HEK293 (cell line): ENCODE measurements around the gene EVA1B.

Source experiments
- CTCF ChIA-PET: fragments of 350-600 bp; formaldehyde crosslinking; extraction: SDS; loops from one replicate; lab custom pipeline; 2021; ENCODE audit warnings: antibody characterized with exemption; lab: Yijun Ruan, JAX
- POLR2A ChIA-PET: fragments of 300-600 bp; formaldehyde crosslinking; extraction: SDS; loops from one replicate; lab custom pipeline; 2020; ENCODE audit warnings: antibody characterized with exemption, inconsistent platforms; lab: Yijun Ruan, JAX
- H3K27ac ChIP-seq: fragments of 200-500 bp; sonication (Bioruptor generic); 2 replicates; pipeline ENCODE4 v1.5.1; 2014; ENCODE audit warnings: low read depth, low read length, control low read depth, inconsistent platforms; ENCODE audit errors: extremely low read depth
- H3K36me3 ChIP-seq, 2 experiments: fragments of 200-500 bp in 1 of 2; sonication (Bioruptor generic) in 1 of 2; 1 replicate in 1 of 2; 2 replicates in 1 of 2; pipeline ENCODE4 v1.5.1; 2014 to 2017; ENCODE audit warnings: inconsistent platforms in 2 of 2, low read length in 2 of 2; ENCODE audit not compliant: control insufficient read depth in 2 of 2, insufficient read depth in 1 of 2
- H3K4me1 ChIP-seq: fragments of 200-500 bp; sonication (Bioruptor generic); 2 replicates; pipeline ENCODE4 v1.5.1; 2014; ENCODE audit warnings: mild to moderate bottlenecking, low read length, inconsistent platforms; ENCODE audit not compliant: control insufficient read depth, insufficient read depth
- H3K4me3 ChIP-seq: 2 replicates; pipeline ENCODE4 v1.5.1; 2011; ENCODE audit warnings: low read depth, mild to moderate bottlenecking, control low read depth, low read length, moderate library complexity
- H3K9me3 ChIP-seq: fragments of 200-500 bp; sonication (Bioruptor generic); 2 replicates; pipeline ENCODE4 v1.5.1; 2014; ENCODE audit warnings: low read depth, low read length, inconsistent platforms; ENCODE audit not compliant: control insufficient read depth, insufficient read depth
- CTCF ChIP-seq: fragments of 450-650 bp; formaldehyde crosslinking; IDR thresholded peaks from 2 replicates; pipeline ENCODE4 v1.5.1; 2016; ENCODE audit warnings: missing biosample characterization, missing genetic modification characterization
- GLIS2 ChIP-seq: fragments of 450-650 bp; formaldehyde crosslinking; IDR thresholded peaks from 2 replicates; pipeline ENCODE4 v1.5.1; 2016; ENCODE audit warnings: missing biosample characterization, missing genetic modification characterization
- HIC1 ChIP-seq: fragments of 450-650 bp; formaldehyde crosslinking; IDR thresholded peaks from 2 replicates; pipeline ENCODE4 v1.5.1; 2016; ENCODE audit warnings: missing biosample characterization, missing genetic modification characterization
- KLF10 ChIP-seq: fragments of 450-650 bp; IDR thresholded peaks from 2 replicates; pipeline ENCODE4 v1.5.1; 2018; ENCODE audit warnings: missing biosample characterization, mild to moderate bottlenecking, missing genetic modification characterization
- PATZ1 ChIP-seq: fragments of 450-650 bp; formaldehyde crosslinking; IDR thresholded peaks from 2 replicates; pipeline ENCODE4 v1.5.1; 2016; ENCODE audit warnings: missing biosample characterization, missing genetic modification characterization
- SP2 ChIP-seq: fragments of 450-650 bp; formaldehyde crosslinking; IDR thresholded peaks from 2 replicates; pipeline ENCODE4 v1.5.1; 2016; ENCODE audit warnings: missing biosample characterization, missing genetic modification characterization
- SP3 ChIP-seq: fragments of 450-650 bp; formaldehyde crosslinking; IDR thresholded peaks from 2 replicates; pipeline ENCODE4 v1.5.1; 2016; ENCODE audit warnings: missing biosample characterization, missing genetic modification characterization
- TRIM28 ChIP-seq: IDR thresholded peaks from 2 replicates; pipeline ENCODE4 v1.6.1; 2011; ENCODE audit warnings: low read length, control low read depth, borderline replicate concordance
- ZBTB7A ChIP-seq: fragments of 450-650 bp; formaldehyde crosslinking; IDR thresholded peaks from 2 replicates; pipeline ENCODE4 v1.5.1; 2016; ENCODE audit warnings: low read depth, missing biosample characterization, missing genetic modification characterization
- ZFHX2 ChIP-seq: fragments of 450-650 bp; formaldehyde crosslinking; conservative IDR thresholded peaks from 2 replicates; pipeline ENCODE4 v1.5.1; 2016; ENCODE audit warnings: missing biosample characterization, missing genetic modification characterization
- ZFP37 ChIP-seq: fragments of 450-650 bp; formaldehyde crosslinking; IDR thresholded peaks from 2 replicates; pipeline ENCODE4 v1.5.1; 2016; ENCODE audit warnings: missing biosample characterization, missing genetic modification characterization
- ZNF140 ChIP-seq: fragments of 450-650 bp; formaldehyde crosslinking; IDR thresholded peaks from 2 replicates; pipeline ENCODE4 v1.5.1; 2016; ENCODE audit warnings: missing biosample characterization, missing genetic modification characterization
- ZNF146 ChIP-seq: fragments of 450-650 bp; formaldehyde crosslinking; IDR thresholded peaks from 2 replicates; pipeline ENCODE4 v1.5.1; 2016; ENCODE audit warnings: missing biosample characterization, missing genetic modification characterization
- ZNF157 ChIP-seq: fragments of 450-650 bp; formaldehyde crosslinking; IDR thresholded peaks from 2 replicates; pipeline ENCODE4 v1.5.1; 2016; ENCODE audit warnings: missing biosample characterization, missing genetic modification characterization
- ZNF2 ChIP-seq: fragments of 450-650 bp; formaldehyde crosslinking; IDR thresholded peaks from 2 replicates; pipeline ENCODE4 v1.5.1; 2016; ENCODE audit warnings: missing biosample characterization, missing genetic modification characterization
- ZNF211 ChIP-seq: fragments of 450-650 bp; formaldehyde crosslinking; IDR thresholded peaks from 2 replicates; pipeline ENCODE4 v1.5.1; 2016; ENCODE audit warnings: low read depth, missing biosample characterization, missing genetic modification characterization
- ZNF398 ChIP-seq: fragments of 450-650 bp; formaldehyde crosslinking; IDR thresholded peaks from 2 replicates; pipeline ENCODE4 v1.5.1; 2017; ENCODE audit warnings: missing biosample characterization, missing genetic modification characterization
- ZNF416 ChIP-seq: fragments of 450-650 bp; formaldehyde crosslinking; IDR thresholded peaks from 2 replicates; pipeline ENCODE4 v1.5.1; 2016; ENCODE audit warnings: missing biosample characterization, missing genetic modification characterization
- ZNF501 ChIP-seq: fragments of 450-650 bp; formaldehyde crosslinking; IDR thresholded peaks from 2 replicates; pipeline ENCODE4 v1.5.1; 2016; ENCODE audit warnings: missing biosample characterization, missing genetic modification characterization
- ZNF555 ChIP-seq: fragments of 450-650 bp; formaldehyde crosslinking; conservative IDR thresholded peaks from 2 replicates; pipeline ENCODE4 v1.5.1; 2017; ENCODE audit warnings: missing biosample characterization, mild to moderate bottlenecking, missing genetic modification characterization, inconsistent platforms
- ZNF629 ChIP-seq: fragments of 450-650 bp; formaldehyde crosslinking; IDR thresholded peaks from 2 replicates; pipeline ENCODE4 v1.5.1; 2017; ENCODE audit warnings: missing biosample characterization, missing genetic modification characterization
- ZNF747 ChIP-seq: fragments of 450-650 bp; formaldehyde crosslinking; IDR thresholded peaks from 2 replicates; pipeline ENCODE4 v1.5.1; 2016; ENCODE audit warnings: missing biosample characterization, missing genetic modification characterization
- ZNF792 ChIP-seq: fragments of 450-650 bp; formaldehyde crosslinking; IDR thresholded peaks from 2 replicates; pipeline ENCODE4 v1.5.1; 2016; ENCODE audit warnings: missing biosample characterization, missing genetic modification characterization

The EVA1B gene

GRCh38 chr1:36306902-36307456, 16.5 kb downstream of the EVA1B start (continued):
- TF ChIP-seq CTCF (tag by site-specific recombination) (0 out of 2 replicates have a peak, but pooled peaks have one; percentile 43), ZNF747 (tag by site-specific recombination) (no peak)

GRCh38 chr1:36306210-36306901, 17.1 kb downstream of the EVA1B start, which contains the start of gene SH3D21:
TSS of gene SH3D21 (plus strand) at chr1:36306368. CDS start at chr1:36306421, 53 bp downstream.
- Histone ChIP-seq H3K36me3 (peaks cover 1 to 78% of the 10 kb centered on the region in 2 experiments; a peak in 2 of 3 replicates), H3K4me3 (peak within 1 kb of the TSS; percentile 53), H3K9me3 (no peaks in the 10 kb centered on the region), H3K27ac (peak within 1 kb of the TSS; percentile 75; the same call in 1 of the 2 replicates), H3K4me1 (no peaks in the 10 kb centered on the region)
- ChIA-PET POLR2A (interaction anchor here (0.7 to 2.4 kb wide), 9 partner anchors 8 to 157 kb away, joined by 3 to 11 read pairs (median 5); partner anchors contain the start of genes EVA1B, LSM10 and TRAPPC3), CTCF (interaction anchor here (0.6 to 1.1 kb wide), 3 partner anchors 21 to 103 kb away, joined by 3 to 7 read pairs (median 7); no protein-coding TSS in a partner anchor)
- peak; percentile 53; the same call in 1 of the 2 replicates for TF ChIP-seq ZNF2 (tag by site-specific recombination)
- TF ChIP-seq ZNF140 (tag by site-specific recombination): no peak
- TF ChIP-seq SP3: peak; percentile 76
- TF ChIP-seq ZNF146: no peak
- TF ChIP-seq ZNF416 (tag by site-specific recombination): no peak
- TF ChIP-seq HIC1 (tag by site-specific recombination): peak; percentile 39; the same call in 1 of the 2 replicates
- TF ChIP-seq ZFHX2 (tag by site-specific recombination): peak; percentile 89
- no peak for TF ChIP-seq ZNF555 (tag by site-specific recombination)
- peak; percentile 59; the same call in 1 of the 2 replicates for TF ChIP-seq ZBTB7A
- no peak for TF ChIP-seq ZNF157
- TF ChIP-seq PATZ1 (tag by site-specific recombination): peak; percentile 74
- peak; percentile 23; the same call in 1 of the 2 replicates for TF ChIP-seq ZNF629 (tag by site-specific recombination)
- no peak for TF ChIP-seq TRIM28
- TF ChIP-seq ZFP37 (tag by site-specific recombination): 0 out of 2 replicates have a peak, but pooled peaks have one; percentile 56
- TF ChIP-seq ZNF398 (tag by site-specific recombination): 0 out of 2 replicates have a peak, but pooled peaks have one; percentile 20
- peak; percentile 40; the same call in 1 of the 2 replicates for TF ChIP-seq KLF10 (tag by site-specific recombination)
- peak; percentile 54; the same call in 1 of the 2 replicates for TF ChIP-seq GLIS2 (tag by site-specific recombination)
- TF ChIP-seq ZNF792 (tag by site-specific recombination): no peak
- TF ChIP-seq SP2 (tag by site-specific recombination): peak; percentile 74
- TF ChIP-seq CTCF (tag by site-specific recombination): peak; percentile 53
- TF ChIP-seq ZNF501 (tag by site-specific recombination): peak; percentile 57; the same call in 1 of the 2 replicates
- TF ChIP-seq ZNF211 (tag by site-specific recombination): no peak
